HG03558 (cell line): ENCODE measurements around the gene LAMA5.

Source experiments
- ATAC-seq: cut with Tn5 transposase; IDR thresholded peaks from one replicate; pipeline ENCODE4 v1.9.1; 2021; ENCODE audit warnings: moderate number of reproducible peaks; ENCODE audit not compliant: unreplicated experiment; ENCODE audit errors: extremely low read depth

LAMA5 gene

GRCh38 chr20:62309947-62310756, 57.0 kb downstream of the LAMA5 start:
- ATAC-seq: no peak

DNA sequence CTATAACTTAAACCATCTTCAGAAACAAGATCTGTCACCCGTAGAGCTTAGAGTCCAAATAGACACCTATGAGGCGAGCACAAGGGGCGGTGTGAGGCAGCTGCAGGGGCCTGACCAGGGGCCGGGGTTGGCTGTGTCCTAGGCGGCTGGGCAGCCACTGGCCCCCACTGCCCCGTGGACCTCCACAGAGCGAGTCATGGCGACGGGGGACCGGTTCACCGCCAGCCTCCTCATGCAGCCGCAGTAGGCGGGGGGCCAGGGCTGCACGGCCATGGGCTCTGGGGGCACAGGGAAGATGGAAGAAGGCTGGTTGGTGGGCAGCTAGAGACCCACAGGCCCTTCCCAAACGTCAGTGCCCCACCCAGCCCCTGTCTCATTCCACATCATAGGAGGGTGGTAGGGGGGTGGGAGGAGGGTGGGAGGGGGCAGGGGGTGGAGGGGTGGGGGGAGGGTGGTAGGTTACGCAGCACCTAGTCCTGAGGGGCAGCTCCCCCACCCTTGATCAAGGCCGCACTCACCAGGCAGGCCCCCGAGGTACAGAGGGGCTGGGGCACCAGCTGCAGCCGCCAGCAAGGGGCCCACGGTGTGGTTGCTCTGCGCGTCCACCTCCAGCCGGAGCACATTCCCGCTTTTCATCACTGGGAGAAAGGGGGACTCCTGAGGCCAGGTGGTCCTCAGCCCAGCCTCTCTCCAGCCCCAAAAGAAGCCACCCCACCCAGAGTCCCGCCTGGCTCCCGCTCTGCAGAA, 57.7 kb downstream of the LAMA5 start:
- no peak for ATAC-seq

- no peak for ATAC-seq
Measured at GRCh38 chr20:62308102-62308822, 58.9 kb downstream of the LAMA5 start.

GRCh38 chr20:62307226-62308101, 59.6 kb downstream of the LAMA5 start:
- no peak for ATAC-seq

- no peak for ATAC-seq
Measured at GRCh38 chr20:62306414-62307187, 60.5 kb downstream of the LAMA5 start.

- ATAC-seq: no peak
Measured at GRCh38 chr20:62305765-62306413, 61.2 kb downstream of the LAMA5 start.

- ATAC-seq: no peak
Measured at GRCh38 chr20:62305149-62305764, 61.9 kb downstream of the LAMA5 start.

DNA sequence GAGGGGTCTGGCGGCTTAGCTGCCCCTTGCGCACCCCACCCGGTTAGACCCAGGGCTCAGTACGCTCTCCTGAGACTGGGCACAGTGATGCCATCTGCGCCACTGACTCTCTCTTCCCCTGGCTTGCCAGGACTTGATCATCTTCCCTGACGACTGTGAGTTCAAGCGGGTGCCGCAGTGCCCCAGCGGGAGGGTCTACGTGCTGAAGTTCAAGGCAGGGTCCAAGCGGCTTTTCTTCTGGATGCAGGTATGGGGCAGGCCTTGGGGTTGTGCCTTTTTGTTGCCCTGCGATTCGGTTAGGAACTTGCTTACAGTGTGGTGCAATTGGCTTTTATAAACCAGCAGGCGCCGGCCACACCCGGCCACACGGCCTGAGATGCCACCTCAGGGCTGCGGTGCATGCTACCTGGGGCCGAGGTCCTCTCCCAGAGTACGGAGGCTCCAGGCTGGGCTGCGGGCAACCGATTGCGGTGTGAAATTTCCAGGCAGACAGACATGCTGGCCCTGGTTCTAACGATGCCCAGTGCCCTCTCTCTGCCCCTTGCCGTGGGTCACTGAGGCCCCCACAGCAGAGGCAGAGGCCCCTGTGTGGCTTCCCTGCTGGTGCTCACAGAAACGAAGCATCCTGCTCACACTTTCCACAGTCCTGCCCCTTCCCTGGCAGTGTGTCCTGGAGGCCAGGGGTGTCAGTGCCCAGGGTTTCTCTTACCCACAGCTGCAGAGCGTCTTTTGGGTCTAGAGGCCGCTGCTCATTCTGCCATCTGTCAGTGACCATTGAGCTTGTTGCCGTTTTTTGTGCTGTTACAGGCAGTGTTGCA, 62.6 kb downstream of the LAMA5 start:
- ATAC-seq: no peak

GRCh38 chr20:62303340-62304226, 63.5 kb downstream of the LAMA5 start:
- no peak for ATAC-seq

DNA sequence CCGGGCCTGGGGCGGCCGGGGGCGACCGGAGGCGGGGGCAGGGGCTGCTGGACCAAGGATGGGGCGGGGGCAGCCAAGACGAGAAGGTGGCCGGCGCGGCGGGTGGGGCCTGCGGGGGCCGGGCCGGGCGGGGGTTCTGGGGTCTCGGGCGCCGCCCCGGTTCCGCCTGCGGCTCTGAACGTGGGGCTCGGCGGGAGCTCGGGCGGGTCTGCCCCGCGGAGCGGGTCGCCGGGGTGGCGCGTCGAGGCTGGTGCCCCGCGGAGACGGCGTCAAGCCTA, 64.1 kb downstream of the LAMA5 start:
- no peak for ATAC-seq

- ATAC-seq: peak; percentile 78
Measured at GRCh38 chr20:62302341-62303061, 64.6 kb downstream of the LAMA5 start, which contains the start of gene ADRM1. Gene ADRM1 (plus strand): TSS chr20:62302997. CDS start chr20:62303569, 572 bp downstream.

DNA sequence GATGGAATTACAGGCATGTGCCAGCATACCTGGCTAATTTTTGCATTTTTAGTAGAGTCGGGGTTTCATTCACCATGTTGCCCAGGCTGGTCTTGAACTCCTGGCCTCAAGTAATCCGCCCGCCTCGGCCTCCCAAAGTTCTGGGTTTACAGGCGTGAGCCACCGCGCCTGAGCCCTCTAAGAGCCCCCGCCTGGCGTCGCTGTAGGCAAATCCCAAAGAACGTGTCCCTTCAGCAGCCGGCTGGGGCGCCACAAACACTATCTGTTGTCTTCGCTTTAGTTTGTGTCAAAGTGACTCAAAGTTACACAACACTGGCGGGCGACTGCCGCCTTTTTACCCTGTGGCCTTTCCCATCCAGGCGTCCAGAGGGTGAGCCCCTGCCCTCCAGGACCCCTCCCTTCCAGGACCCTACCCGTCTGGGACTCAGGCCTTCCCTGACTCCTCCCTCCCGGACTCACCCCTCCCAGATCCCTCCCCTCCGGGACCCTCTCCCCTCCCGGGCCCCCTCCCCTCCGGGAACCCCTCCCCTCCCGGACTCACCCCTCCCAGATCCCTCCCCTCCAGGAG, 65.3 kb downstream of the LAMA5 start:
- no peak for ATAC-seq

GRCh38 chr20:62301111-62301668, 65.9 kb downstream of the LAMA5 start:
- ATAC-seq: no peak

- ATAC-seq: no peak
Measured at GRCh38 chr20:62300319-62300718, 66.8 kb downstream of the LAMA5 start.

GRCh38 chr20:62299666-62300236, 67.4 kb downstream of the LAMA5 start:
- no peak for ATAC-seq
